GM19328 (cell line): Measurements from ENCODE around the gene GULP1.

Experiments
- ATAC-seq: cut with Tn5 transposase; IDR thresholded peaks from one replicate; pipeline ENCODE4 v1.9.1; 2021; ENCODE audit warnings: mild to moderate bottlenecking, moderate library complexity; ENCODE audit not compliant: unreplicated experiment

Gene GULP1

GRCh38 chr2:188322569-188323551 is 31.2 kb downstream of the GULP1 start:
- ATAC-seq, result no peak

DNA sequence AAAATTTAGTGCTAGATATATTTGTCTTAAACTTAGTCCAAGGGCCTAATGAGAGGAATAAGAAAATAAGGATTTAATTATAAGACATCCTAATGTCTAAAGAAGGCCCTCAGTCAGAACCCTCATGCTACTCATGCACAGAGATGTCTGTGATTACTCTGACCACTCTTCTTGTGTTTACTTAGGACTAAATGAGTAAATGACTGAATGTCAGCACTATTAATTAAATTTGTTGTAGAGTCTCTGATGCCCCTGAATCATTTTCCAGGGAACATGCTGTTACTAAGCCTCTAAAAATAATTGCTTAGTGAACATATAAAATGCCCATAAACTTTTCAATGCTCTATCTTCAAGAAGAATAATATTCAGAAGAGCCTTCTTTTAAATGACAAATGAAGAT is 32.4 kb downstream of the GULP1 start:
- ATAC-seq, result no peak

DNA sequence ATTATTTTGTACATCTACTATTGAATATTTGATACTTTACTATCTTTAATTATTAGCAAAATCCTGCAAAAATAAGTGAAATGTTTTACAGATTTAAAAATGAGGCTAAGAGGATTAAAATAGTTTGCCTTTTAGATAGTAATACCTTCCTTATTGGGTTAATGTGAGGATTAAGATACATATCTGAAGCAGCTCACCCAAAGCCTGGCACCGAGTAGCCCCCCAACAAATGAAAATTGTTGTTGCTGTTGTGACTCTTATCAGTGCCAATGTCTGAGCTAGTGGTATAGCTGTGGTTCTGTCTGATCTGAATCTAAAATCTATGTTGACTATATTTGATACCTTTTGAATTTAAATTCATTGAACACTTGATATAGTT is 34.6 kb downstream of the GULP1 start:
- ATAC-seq, result no peak

- no peak for ATAC-seq
Observed at GRCh38 chr2:188326669-188327301, 35.1 kb downstream of the GULP1 start.

- ATAC-seq, result no peak
Observed at GRCh38 chr2:188327518-188328213, 36.0 kb downstream of the GULP1 start.

GRCh38 chr2:188328419-188328818 is 36.7 kb downstream of the GULP1 start:
- no peak for ATAC-seq

DNA sequence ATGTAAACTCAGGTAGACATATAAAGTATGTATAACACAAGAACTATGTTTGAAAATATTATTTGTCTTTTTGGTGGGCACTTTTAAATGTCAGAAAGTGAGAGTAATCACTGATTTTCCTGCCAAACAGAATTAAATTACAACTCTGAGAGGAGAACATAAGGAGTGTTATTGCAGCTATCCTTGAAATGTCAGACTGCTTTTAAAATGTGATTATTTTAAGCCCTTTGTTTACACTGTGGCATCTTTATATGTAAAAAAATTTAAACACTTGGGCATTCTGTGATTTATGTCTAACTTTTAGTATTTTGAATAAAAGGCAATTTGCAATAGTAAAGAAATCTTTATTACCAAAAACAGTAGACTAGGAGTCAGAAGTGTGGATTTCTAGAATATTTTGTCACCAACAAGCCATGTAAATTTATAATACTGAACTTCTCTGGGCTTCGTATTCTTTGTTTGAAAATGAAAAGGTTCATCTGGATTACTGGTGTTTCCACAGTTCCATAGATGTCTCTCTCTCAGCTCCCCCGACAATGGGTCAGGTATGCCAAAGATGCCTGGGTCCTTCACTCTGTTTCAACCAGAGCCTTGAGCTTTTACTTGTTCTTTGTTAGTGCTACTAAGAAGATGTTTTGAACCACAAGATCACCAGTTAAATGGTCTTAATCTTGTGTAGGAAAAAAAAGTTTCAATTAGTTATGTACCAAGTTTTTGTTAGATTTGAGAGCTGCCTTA is 38.8 kb downstream of the GULP1 start:
- no peak for ATAC-seq

DNA sequence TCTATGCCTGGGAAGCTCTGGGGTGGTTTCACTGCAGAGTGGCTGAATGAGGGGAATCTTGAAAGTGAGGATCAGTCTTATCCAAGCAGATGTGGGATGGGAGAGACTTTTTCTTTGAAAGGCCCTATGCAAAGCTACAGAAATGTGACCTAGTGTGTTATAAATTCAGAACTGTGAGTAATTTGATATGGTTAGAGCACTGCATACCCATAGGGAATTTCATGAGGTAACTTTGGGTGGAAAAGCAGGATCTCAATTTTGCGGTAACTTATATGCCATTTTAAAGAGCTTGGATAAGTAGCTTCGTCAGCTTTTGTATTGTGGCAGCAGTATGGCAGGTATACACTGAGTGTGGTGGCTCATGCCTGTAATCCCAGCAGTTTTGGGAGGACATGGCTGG is 40.9 kb downstream of the GULP1 start:
- ATAC-seq, result no peak

DNA sequence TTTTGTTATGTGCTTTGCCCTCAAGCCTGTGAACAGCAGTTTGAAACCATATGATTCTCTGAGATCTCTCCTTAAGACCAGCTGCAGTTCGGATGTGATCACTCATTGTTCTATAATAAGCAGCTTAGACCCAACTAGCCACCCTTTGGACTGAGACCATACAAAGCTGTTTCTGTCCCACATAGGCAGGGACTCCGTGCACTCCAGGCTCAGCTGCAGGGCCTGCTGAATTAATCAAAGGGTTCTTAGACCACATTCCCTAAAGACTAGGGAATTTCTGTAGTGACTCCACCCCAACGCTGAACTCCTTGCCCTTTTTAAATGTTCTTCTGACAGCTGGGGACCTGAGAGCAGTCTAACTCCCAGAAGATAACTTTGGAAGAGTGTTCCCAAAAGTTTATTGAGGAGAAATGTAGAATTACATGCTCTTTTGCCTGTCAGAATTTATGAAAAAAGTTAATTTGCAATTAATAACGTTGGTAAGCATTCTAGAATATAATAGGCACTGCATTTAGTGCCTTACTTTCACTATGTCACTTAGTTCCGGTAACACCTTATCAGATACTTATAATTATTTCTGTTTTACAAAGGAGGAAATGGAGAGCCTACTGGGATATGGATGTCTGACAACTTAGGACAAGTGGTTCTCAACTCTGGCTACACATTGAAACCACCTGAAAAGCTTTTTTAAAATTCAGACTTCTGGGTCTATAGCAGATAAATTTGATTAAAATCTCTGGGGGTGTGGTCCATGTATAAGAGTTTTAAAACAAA is 42.3 kb downstream of the GULP1 start:
- ATAC-seq, result no peak

GRCh38 chr2:188338463-188338862 is 46.8 kb downstream of the GULP1 start:
- ATAC-seq, result no peak

GRCh38 chr2:188340257-188340656 is 48.6 kb downstream of the GULP1 start:
- no peak for ATAC-seq

- ATAC-seq, result no peak
Observed at GRCh38 chr2:188345020-188345419, 53.3 kb downstream of the GULP1 start.

DNA sequence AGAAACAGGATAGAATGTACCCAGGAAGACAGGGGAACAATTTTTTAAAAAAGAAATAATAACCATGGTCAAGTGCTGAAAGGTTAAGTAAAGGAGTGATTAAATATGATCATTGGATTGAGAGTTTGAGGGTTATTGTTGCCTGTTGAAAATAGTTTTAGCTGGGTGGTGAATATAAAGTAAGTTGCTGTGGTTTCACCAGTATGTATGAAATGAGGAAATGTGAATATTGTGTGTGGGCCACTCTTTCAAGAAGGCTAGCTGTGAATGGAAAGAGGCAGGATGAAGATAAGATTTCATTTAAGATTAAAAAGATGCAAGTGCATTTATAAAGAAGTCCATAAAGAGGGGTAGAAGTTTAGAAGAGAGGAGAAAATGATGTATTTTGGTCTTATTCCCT is 53.8 kb downstream of the GULP1 start:
- no peak for ATAC-seq

- ATAC-seq, result no peak
Observed at GRCh38 chr2:188345831-188346458, 54.3 kb downstream of the GULP1 start.

- ATAC-seq, result no peak
Observed at GRCh38 chr2:188349019-188349418, 57.3 kb downstream of the GULP1 start.

- ATAC-seq, result no peak
Observed at GRCh38 chr2:188353282-188353681, 61.6 kb downstream of the GULP1 start.

DNA sequence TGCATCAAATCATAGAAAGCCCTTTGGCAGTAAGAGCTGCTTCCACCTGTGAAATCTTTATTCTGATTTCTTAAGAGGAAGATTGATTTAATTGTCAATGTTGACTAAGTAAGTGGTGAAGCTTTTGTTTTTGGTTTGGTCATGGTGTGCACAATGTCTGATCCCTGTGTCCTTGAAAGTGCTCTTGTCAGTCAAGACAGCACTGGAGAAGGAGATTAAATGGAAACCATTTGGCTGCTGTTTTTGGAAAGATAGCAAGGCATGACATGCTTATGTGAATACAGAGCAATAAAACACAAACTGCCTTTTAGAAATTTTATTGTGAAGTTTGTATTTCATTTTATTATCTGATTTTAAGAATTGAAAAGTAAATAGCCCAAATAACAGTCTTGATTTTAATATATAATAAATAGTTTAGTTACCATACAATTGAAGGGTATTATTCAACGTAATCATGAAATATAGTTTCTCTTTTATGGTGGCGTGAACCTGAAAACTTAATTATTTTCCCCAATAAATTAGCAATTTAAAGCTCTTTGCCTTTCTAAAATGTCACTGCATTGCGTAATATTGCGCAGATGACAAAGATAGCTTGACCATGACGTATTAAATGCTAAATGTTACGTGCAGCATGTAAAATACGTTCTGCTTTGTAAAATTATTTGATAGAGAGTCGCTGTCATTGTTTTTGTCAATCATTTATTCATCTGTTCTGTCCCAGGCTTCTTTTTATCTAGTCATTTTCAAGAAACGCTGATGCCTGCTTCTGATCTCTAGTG is 69.0 kb downstream of the GULP1 start:
- no peak for ATAC-seq

DNA sequence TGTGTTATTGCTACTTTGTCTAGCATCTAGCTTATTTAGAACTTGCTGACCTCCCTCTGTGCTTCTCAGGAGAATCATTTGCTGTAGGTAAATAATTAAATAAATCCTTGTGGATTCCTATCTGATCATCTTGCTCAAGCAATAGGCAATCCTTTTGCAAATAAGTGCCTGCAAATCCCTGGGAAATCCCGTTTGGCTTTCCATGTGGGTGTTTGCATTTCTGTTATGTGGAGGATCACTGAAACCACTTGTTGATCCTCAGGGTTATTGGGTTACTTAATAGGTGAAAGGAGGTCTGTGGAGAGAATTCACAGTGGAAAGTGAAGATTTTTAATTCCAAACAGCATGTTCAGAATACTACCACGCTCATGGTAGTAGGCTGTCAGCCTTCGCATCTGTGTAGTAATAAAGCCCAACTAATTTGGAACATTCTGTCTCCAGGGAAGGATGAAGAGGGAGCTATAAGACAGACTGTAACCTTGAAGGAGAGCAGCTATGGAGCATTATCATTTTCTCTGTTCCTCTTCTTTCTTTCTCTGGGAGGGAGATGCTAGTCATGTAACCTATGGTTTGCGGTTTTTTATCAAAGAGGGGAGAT is 72.5 kb downstream of the GULP1 start:
- ATAC-seq, result no peak
